ENCODE data around the gene SIRT5.

SIRT5 gene

DNA sequence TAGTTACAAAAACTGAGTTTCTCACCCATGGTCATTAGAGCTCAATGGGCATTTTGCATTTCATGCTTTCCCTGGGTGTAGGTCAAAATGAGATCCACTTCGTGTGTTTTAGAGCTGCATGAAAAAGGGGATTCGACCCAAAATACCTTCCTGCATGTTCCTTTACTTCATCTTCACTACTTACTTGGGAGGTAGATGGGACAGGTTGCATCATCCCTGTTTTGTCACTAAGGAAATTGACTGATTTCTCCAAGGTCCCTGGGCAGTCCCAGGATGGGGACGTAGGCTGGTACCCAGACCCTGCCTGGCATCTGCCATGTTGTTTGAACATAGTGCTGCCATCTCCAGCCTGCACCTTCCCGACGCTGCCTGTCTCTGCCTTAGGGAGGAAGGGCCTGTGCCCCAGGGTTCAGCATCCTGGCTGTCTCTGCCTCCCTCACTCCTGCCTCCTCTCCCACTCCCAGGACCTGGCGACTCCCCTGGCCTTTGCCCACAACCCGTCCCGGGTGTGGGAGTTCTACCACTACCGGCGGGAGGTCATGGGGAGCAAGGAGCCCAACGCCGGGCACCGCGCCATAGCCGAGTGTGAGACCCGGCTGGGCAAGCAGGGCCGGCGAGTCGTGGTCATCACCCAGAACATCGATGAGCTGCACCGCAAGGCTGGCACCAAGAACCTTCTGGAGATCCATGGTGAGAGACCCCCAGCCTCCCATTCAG, 17.0 kb downstream of the SIRT5 start:
- DNase-seq, result no peak

GRCh38 chr6:13593103-13593502, 18.7 kb downstream of the SIRT5 start:
- no peak for DNase-seq

DNA sequence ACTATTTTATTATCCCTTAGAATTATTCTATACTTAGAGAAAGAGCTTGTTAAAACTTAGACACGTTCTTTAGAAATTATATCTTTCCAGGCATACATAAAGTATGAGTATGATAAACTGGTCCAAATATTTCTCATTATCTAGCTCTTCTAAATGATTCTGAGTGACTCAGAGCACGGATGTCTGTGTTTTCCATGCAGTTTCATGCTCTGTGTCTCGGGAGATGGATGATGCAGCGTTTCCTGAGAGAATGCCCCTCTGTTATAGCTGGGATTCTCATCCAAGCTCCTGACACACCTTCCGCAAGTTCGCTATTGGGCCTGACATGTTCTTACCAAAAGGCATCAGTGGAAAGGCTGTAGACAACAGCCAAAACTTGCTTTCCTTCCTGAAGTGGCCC, 19.3 kb downstream of the SIRT5 start:
- DNase-seq, result no peak

GRCh38 chr6:13597073-13597472, 22.7 kb downstream of the SIRT5 start:
- DNase-seq, result no peak

GRCh38 chr6:13600036-13600435, 25.6 kb downstream of the SIRT5 start:
- DNase-seq, result no peak

- no peak for DNase-seq
Measured at GRCh38 chr6:13604135-13604534, 29.7 kb downstream of the SIRT5 start.

DNA sequence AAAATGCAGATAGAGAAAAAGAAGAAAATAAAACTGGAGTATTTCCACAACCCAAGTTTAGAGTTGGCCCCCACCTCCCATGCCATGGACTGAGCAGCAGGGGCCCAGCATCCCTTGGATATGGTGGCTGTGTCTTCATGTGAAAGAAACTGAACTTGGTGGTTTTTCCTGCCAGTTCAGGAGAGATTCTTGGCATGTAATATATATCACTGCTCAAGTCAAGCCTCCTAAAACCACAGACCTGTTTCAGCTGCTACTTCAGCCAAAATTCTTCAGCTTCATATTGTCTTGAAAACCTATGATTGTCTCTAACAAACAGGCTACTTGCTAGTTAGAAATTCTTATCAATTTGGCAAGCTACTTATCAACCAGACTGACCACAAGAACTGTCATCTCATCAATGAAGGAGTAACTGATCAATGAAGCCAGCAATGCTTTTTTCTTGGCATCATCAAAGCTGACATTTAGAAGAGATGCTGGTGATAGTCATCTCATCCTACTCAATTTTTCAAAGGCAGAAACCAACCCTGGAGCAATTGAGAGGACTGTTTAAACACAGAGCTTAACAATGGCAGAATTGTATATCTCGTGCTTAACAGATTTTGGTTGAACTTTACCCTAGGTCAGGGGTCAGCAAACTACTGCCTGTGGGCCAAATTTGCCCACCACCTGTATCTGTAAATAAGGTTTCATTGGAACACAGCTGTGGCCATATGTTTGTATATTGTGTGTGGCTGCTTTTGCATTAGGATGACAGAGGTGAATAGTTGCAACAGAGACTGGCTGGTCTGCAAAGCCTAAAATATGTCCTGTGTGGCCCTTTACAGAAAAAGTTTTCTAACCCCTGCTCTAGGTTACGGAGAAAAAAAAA, 30.4 kb downstream of the SIRT5 start:
- DNase-seq, result no peak

GRCh38 chr6:13605634-13606033, 31.2 kb downstream of the SIRT5 start:
- DNase-seq, result no peak

DNA sequence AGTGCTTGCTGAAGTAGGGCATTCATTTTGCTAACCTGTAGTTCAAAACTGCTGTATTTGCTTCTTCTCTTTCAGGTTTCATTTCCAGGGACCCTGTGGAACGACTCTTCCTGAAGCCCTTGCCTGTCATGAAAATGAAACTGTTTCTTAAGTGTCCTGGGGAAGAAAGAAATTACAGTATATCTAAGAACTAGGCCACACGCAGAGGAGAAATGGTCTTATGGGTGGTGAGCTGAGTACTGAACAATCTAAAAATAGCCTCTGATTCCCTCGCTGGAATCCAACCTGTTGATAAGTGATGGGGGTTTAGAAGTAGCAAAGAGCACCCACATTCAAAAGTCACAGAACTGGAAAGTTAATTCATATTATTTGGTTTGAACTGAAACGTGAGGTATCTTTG, 37.3 kb downstream of the SIRT5 start:
- DNase-seq, result no peak

DNA sequence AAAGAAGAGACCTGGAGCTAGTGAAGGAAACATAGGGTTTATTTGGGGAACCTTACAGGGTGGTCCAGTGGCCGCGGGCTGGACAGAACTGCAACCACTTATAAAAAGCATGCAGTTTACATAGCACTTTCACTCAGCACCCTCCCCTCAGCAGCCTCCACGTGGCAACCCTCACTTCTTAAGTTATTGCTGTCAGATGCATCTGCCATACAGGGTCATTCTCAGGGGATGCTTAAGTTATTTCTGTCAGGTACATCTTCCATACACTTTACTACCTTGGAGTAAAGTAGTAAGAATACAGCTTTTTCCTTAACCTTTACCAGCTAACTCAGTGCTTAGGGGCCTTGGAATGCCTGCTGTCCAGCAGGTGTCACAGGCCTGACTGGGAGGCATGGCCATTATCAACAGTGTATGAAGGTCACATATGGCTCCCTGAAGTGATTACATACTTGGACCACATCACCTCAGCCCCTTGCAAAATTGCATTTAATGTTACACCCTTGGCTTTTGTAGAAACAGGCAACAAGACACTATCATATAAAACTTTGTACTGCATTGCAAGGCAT, 38.7 kb downstream of the SIRT5 start:
- DNase-seq, result no peak

DNA sequence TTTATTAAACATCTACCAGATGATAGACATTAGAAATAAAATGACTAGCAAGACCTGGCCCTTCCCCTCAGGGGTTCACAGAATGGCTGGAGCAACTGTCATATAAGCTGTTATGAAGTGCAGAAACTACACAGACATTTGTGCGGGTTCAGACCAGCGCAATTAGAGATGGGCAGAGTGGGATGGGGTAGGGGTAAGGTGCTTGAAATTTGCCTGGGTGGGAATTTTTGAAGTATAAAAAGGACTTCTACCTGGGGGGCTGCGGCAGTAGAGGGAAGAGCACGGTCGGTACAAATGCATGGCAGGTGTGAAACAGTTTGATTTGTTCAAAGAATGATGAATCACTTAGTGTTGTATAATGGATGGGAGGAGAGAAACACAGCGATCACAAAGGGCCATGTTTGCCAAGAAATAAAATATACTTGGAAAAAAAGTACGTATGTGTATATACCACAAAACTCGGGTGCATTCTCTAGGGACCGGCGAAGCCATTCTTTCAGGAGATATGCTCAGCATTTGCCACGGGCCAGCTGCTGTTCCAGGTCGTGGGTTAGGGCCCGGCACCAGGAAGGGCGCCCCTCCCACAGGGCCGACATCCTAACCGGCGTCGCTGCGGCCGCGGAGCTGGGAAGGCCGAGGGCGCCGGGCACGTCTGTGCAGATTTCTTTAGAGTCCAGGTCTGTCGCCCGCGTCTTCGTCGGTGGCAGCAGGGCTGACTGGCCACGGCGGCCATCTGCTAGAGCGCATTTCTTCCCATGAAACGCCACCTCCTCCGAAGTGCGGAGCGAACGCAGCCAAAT, 39.9 kb downstream of the SIRT5 start:
- DNase-seq, result no peak

DNA sequence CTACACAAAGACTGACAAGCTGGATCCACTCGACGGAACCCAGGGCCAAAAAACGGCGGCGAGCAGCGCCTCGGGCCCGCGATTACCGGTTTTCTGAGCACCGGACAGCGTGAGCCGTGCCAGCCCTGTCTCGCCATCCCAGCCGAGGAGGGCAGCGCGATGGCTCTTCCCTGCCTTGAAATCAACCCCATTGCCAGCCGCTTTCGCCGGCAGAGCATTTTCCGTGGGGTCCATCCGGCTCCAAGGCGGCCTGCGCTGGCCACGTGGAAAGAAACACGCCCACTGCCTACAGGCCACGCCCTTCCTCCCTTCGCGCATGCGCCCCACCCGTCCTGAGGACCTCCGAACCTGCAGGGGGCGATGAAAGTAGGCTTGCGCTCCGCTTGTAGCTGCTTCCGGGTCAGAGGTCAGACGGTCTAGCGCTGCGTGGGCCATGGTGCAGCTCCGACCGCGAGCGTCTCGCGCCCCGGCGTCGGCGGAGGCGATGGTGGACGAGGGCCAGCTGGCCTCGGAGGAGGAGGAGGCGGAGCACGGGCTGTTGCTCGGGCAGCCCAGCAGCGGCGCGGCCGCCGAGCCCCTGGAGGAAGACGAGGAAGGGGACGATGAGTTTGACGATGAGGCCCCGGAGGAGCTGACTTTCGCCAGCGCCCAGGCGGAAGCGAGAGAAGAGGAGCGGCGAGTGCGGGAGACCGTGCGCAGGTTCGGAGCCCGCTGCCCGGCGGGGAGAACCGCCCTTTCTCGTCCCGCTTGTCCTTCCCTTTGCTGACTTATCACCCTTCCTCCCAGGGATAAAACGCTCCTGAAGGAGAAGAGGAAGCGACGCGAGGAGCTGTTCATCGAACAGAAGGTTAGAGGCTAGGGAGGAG, 40.8 kb downstream of the SIRT5 start, which contains the start of gene NOL7:
Gene NOL7, plus strand, starts transcription at position 410 of the 866 bp plus-strand sequence. Its CDS starts 24 bp downstream, at position 434.
- peak; percentile 98 for DNase-seq

GRCh38 chr6:13615792-13616120, 41.4 kb downstream of the SIRT5 start:
- DNase-seq, result peak; percentile 37

DNA sequence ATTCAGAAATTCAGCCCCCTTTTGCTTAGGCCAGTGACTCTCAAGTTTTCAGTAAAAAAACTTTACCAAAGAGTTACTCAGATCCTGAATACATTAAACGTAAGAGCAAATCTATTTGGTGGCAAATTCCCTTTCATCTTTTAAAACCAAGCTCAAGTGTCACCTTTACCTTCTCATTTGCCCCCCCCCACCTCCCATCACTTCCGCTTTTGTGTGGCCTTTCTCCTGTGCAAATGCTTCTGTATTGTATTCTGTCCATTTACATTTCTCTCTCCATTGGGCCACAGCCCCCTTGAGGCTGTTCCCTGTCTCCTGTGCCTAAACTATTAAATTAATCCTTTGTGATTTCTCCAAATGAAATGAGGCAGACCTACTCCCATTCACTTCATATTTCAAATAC, 42.7 kb downstream of the SIRT5 start:
- DNase-seq, result no peak

DNA sequence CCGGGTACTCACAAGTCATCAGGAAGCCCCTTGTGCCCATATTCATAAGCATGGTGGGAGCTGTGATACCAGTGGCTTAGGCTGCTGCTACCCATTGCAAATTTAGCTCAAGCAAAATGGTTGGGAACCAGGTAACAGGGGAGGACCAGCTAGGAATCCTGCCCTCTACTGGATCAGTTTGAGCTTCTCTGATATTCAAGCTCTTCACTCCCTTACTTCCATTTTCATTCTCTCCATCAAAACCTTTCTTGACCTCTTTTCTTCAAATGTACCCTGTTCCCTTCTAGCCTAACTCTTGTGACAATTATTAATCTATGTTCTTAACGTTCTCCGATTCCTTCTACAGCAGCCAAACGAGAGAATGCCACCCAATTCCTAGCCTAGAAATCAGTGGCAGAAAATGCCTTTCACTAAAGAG, 50.5 kb downstream of the SIRT5 start:
- DNase-seq, result peak; percentile 58

DNA sequence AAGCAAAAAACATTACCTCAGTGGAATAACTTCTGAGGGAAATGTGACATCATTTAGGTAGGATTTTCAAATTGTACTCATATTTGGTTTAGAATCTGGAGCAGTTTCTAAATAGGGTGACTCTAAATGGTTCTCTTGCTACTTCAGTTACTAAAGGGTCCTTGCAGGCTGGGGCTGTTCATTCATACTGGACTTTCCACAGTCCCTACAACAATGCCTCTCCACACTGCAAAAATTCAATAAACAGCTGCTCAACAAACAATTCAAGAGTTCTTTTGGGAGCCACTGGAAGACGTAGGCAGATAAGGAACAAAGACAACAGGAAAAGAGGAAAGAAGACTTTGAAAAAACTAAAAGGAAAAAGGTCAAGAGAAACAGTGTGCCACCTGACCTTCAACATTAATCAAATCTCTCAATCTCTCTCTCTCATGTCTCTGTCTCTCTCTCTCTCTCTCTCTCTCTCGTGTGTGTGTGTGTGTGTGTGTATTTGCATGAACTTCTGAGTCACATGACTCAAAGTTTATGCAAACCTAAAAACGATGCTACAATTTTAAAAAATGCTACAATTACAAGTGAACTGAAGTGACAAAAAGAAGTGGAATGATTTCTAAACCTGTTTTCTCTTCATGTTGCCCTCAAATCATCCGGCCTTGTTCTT, 55.2 kb downstream of the SIRT5 start:
- DNase-seq, result no peak

DNA sequence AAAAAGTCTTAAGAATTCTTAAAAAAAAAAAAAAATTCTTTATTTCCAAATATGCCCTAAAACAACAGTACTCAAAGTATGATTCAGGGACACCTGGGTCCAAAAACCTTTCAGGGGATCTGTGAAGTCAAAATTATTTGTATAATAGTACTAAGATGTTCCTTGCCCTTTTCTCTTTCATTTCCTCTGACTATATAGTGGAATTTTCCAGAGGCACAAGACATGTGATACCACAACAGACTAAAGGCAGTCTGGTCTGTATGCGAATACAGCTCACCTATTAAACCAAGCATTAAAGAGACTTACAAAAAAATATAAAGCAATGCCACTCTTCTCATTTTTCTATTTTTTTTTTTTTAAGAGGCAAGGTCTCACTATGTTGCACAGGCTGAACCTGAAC, 56.1 kb downstream of the SIRT5 start:
- DNase-seq, result no peak

DNA sequence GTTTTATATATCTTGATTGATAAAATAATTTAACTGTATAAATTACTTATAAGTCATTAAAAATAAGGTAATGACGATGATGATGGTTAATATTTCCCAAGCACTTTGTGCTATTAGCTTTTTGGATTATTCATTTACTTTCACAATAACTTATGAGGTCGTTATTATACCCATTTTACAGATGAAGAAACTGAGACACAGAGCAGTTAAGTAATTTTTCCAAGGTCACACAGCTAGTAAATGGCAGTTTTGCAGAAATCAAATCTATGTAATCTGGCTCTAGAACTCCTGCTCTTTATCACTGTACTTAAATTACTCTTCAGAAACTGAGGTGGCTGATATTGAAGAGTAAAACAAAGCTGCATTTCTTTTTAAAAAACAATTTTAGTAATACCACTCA, 58.9 kb downstream of the SIRT5 start:
- DNase-seq, result no peak

- DNase-seq, result peak; percentile 12
Measured at GRCh38 chr6:13635948-13636658, 61.7 kb downstream of the SIRT5 start.

- no peak for DNase-seq
Measured at GRCh38 chr6:13638014-13638413, 63.6 kb downstream of the SIRT5 start.

DNA sequence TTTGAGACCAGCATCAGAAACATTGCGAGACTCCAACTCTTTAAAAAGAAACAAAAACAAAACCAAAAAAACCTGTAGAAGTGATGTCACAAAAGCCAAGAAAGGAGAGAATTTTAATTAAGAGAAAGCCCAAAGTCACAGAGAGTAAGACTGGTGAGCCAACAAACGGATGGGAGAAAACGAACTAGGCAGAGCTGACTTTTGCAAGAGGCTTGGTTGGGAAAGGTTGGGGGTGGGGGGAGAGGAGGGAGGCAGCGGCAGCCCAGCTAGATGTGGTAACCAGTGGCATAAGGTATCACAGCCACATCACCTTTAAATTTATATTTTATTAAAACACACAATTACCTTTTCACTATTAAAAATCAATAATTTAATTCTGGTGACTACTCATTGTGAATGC, 64.2 kb downstream of the SIRT5 start:
- DNase-seq, result no peak
